Neural cell (in vitro differentiated cells): ENCODE results near the gene ANP32E. TPM values are rescaled to one million over a fixed set of nuclear protein-coding genes. Genes with fewer than 3 reads are reported as not detected.

ENCODE experiments used
- H2AFZ ChIP-seq: fragments of 200-600, 300-800 bp; sonication (generic), shearing (Covaris generic); 2 replicates; pipeline ENCODE4 v1.6.0; 2014; ENCODE audit warnings: low read depth, mild to moderate bottlenecking, antibody characterized with exemption, low read length, moderate library complexity
- H3F3A ChIP-seq: fragments of 200-600 bp; shearing (Covaris generic); 2 replicates; pipeline ENCODE4 v1.6.1; 2016; ENCODE audit warnings: mild to moderate bottlenecking, moderate library complexity, mixed read lengths, antibody characterized with exemption, low read length; ENCODE audit not compliant: insufficient read depth, poor library complexity, severe bottlenecking
- H3K27ac ChIP-seq: fragments of 200-600, 300-800 bp; sonication (generic), shearing (Covaris generic); 2 replicates; pipeline ENCODE4 v1.5.1; 2014; ENCODE audit warnings: mild to moderate bottlenecking, low read length, moderate library complexity
- H3K27me3 ChIP-seq: fragments of 300-800, 200-600 bp; sonication (generic), shearing (Covaris generic); 2 replicates; pipeline ENCODE4 v1.6.0; 2014; ENCODE audit warnings: mild to moderate bottlenecking, low read depth, low read length, moderate library complexity; ENCODE audit not compliant: insufficient read depth
- H3K36me3 ChIP-seq: fragments of 300-800, 200-600 bp; sonication (generic), shearing (Covaris generic); 2 replicates; pipeline ENCODE4 v1.5.1; 2014; ENCODE audit warnings: mild to moderate bottlenecking, antibody characterized with exemption, low read length, moderate library complexity; ENCODE audit not compliant: insufficient read depth
- H3K4me2 ChIP-seq: fragments of 300-800, 200-600 bp; sonication (generic), shearing (Covaris generic); 2 replicates; pipeline ENCODE4 v1.6.0; 2014; ENCODE audit warnings: mild to moderate bottlenecking, low read length
- H3K4me3 ChIP-seq: fragments of 300-800, 200-600 bp; sonication (generic), shearing (Covaris generic); 2 replicates; pipeline ENCODE4 v1.5.1; 2014; ENCODE audit warnings: mild to moderate bottlenecking, low read length, moderate library complexity
- H3K79me2 ChIP-seq: fragments of 200-600 bp; shearing (Covaris generic); replicated peaks from 2 replicates; pipeline ENCODE4 v1.6.0; 2014; ENCODE audit warnings: mild to moderate bottlenecking, low read length, moderate library complexity; ENCODE audit not compliant: insufficient read depth
- H3K9ac ChIP-seq: fragments of 300-800, 200-600 bp; sonication (generic), shearing (Covaris generic); 2 replicates; pipeline ENCODE4 v1.6.1; 2016; ENCODE audit warnings: mild to moderate bottlenecking, low read length, mixed read lengths
- H3K9me2 ChIP-seq: fragments of 200-600 bp; shearing (Covaris generic); 2 replicates; pipeline ENCODE4 v1.6.1; 2016; ENCODE audit warnings: mild to moderate bottlenecking, low read length, mixed read lengths; ENCODE audit not compliant: insufficient read depth
- H3K9me3 ChIP-seq: fragments of 200-600, 300-800 bp; sonication (generic), shearing (Covaris generic); 2 replicates; pipeline ENCODE4 v1.6.1; 2016; ENCODE audit warnings: mild to moderate bottlenecking, mixed run types, low read length, moderate library complexity, mixed read lengths
- H4K20me1 ChIP-seq: fragments of 200-600 bp; shearing (Covaris generic); 2 replicates; pipeline ENCODE4 v1.6.1; 2016; ENCODE audit warnings: mild to moderate bottlenecking, mixed run types; ENCODE audit not compliant: insufficient read depth
- CTCF ChIP-seq: fragments of 450-650 bp; IDR thresholded peaks from 2 replicates; pipeline ENCODE4 v1.5.1; 2014; ENCODE audit warnings: antibody characterized with exemption, mild to moderate bottlenecking, moderate library complexity; ENCODE audit not compliant: poor library complexity, severe bottlenecking
- EP300 ChIP-seq: fragments of 450-650 bp; conservative IDR thresholded peaks from 2 replicates; pipeline ENCODE4 v1.6.1; 2014; ENCODE audit warnings: antibody characterized with exemption, mild to moderate bottlenecking, moderate library complexity; ENCODE audit not compliant: poor library complexity, severe bottlenecking
- EZH2 ChIP-seq: fragments of 200-600, 300-800 bp; shearing (Covaris generic), sonication (generic); IDR thresholded peaks from 2 replicates; pipeline ENCODE4 v1.6.1; 2014; ENCODE audit warnings: antibody characterized with exemption, low read length, borderline replicate concordance, mild to moderate bottlenecking; ENCODE audit not compliant: insufficient read depth, poor library complexity, severe bottlenecking
- MXI1 ChIP-seq: fragments of 450-650 bp; conservative IDR thresholded peaks from 2 replicates; pipeline ENCODE4 v1.6.1; 2014; ENCODE audit warnings: antibody characterized with exemption, mild to moderate bottlenecking; ENCODE audit not compliant: poor library complexity, severe bottlenecking
- POLR2AphosphoS5 ChIP-seq: IDR thresholded peaks from 2 replicates; pipeline ENCODE4 v1.6.1; 2012
- RAD21 ChIP-seq: fragments of 450-650 bp; conservative IDR thresholded peaks from 2 replicates; pipeline ENCODE4 v1.6.1; 2014; ENCODE audit warnings: antibody characterized with exemption, mild to moderate bottlenecking, moderate library complexity
- REST ChIP-seq: IDR thresholded peaks from 2 replicates; pipeline ENCODE4 v1.6.1; 2012; ENCODE audit warnings: borderline replicate concordance
- SMC3 ChIP-seq: fragments of 450-650 bp; conservative IDR thresholded peaks from 2 replicates; pipeline ENCODE4 v1.6.1; 2014; ENCODE audit warnings: antibody characterized with exemption, mild to moderate bottlenecking, moderate library complexity; ENCODE audit not compliant: poor library complexity
- TAF1 ChIP-seq: IDR thresholded peaks from 2 replicates; pipeline ENCODE4 v1.6.1; 2012; ENCODE audit warnings: low read depth
- polyA plus RNA-seq: library from polyadenylated mRNA; depleted of rRNA; stranded (reverse); fragments of >200 nt; gene quantifications from 2 replicates; pipeline ENCODE4 v1.2.3, GENCODE V29; 2014

Gene ANP32E
- polyA plus RNA-seq, 1 donor from 2014 or later, result 17.9 TPM

- no peak overlapping the region for H3K4me3 ChIP-seq
- H3K79me2 ChIP-seq, result peaks cover 9% of the 10 kb centered on the region
Observed at GRCh38 chr1:150227228-150227627, 8.7 kb downstream of the ANP32E start.

GRCh38 chr1:150226486-150226885, 9.4 kb downstream of the ANP32E start:
- H3K79me2 ChIP-seq, result peaks cover 5% of the 10 kb centered on the region
- no peaks in the 10 kb centered on the region for H3K9me2 ChIP-seq
- H3K4me2 ChIP-seq, result no peak overlapping the region
- no peaks in the 10 kb centered on the region for H3K9me3 ChIP-seq
- H2AFZ ChIP-seq, result no peak overlapping the region
- H3K27ac ChIP-seq, result no peak overlapping the region
- no peak overlapping the region for H3K4me3 ChIP-seq
- H3F3A ChIP-seq, result no peaks in the 10 kb centered on the region
- TF ChIP-seq TAF1 (no peak), EP300 (no peak)
- H3K27me3 ChIP-seq, result no peaks in the 10 kb centered on the region
- H3K9ac ChIP-seq, result no peak overlapping the region
- H4K20me1 ChIP-seq, result no peaks in the 10 kb centered on the region
- H3K36me3 ChIP-seq, result no peaks in the 10 kb centered on the region

More at GRCh38 chr1:150227228-150227627, 8.7 kb downstream of the ANP32E start:
- Histone ChIP-seq H3K36me3 (no peaks in the 10 kb centered on the region), H3K27ac (no peak overlapping the region), H2AFZ (no peak overlapping the region), H4K20me1 (no peaks in the 10 kb centered on the region), H3K9me3 (no peaks in the 10 kb centered on the region), H3K9ac (no peak overlapping the region), H3F3A (no peaks in the 10 kb centered on the region), H3K27me3 (no peaks in the 10 kb centered on the region), H3K4me2 (no peak overlapping the region), H3K9me2 (no peaks in the 10 kb centered on the region)
- TF ChIP-seq TAF1 (no peak), REST (no peak), POLR2AphosphoS5 (no peak), EP300 (no peak), RAD21 (no peak), SMC3 (no peak), MXI1 (no peak), EZH2 (no peak), CTCF (no peak)

GRCh38 chr1:150225546-150225945, 10.4 kb downstream of the ANP32E start:
- Histone ChIP-seq H3K27ac (no peak overlapping the region), H2AFZ (no peak overlapping the region), H3K9me3 (no peaks in the 10 kb centered on the region), H4K20me1 (no peaks in the 10 kb centered on the region), H3K27me3 (no peaks in the 10 kb centered on the region), H3K9me2 (no peaks in the 10 kb centered on the region), H3K9ac (no peak overlapping the region), H3K4me2 (no peak overlapping the region), H3F3A (no peaks in the 10 kb centered on the region), H3K36me3 (no peaks in the 10 kb centered on the region), H3K4me3 (no peak overlapping the region), H3K79me2 (no peaks in the 10 kb centered on the region)
- TF ChIP-seq TAF1 (no peak), EZH2 (no peak), MXI1 (no peak)
